ENCODE data around the gene OXNAD1. TPM values are rescaled to one million over a fixed set of nuclear protein-coding genes. Genes with fewer than 3 reads are reported as not detected.

The OXNAD1 gene
- total and polyA plus RNA-seq, 2 experiments from 2014 or later: 9.8 to 10.8 TPM

DNA sequence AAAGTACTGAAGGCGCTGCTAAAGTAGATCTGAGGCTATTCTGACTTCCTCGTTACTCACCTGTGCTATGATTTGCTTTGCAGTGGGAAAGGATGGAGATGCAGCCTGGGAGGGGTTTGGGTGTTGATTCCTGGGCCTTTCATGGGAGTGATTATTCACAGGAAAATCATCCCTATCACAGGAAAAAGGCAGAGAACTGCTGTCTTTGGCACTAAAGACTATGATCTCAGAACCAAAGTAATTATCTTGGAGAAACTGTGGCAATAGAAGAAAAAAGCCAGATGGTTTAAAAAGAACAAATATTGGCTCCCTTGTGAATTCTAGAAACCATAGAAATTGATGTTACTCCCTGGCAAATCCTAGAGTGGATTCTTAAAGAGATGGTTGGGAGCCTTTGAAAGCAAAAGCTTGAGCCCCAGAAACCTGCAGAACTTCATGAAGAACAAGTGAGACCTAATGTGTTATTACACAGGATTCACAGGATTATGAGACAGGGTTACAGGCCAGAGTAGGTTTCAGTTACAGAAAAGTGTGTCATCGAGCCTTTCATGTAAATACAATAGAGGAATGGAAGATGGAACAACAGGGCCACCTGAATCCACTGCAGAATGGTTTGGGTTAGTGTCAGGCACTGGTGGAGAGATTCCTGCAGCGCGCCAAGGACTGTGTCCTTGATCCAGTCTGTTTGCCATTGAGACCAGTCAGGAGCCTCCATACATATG, 85.7 kb downstream of the OXNAD1 start:
- H3K4me2 ChIP-seq (ENCODE audit: unreplicated experiment): peak overlapping the region; percentile 61
- 0 out of 2 replicates have a peak overlapping the region, but pooled peaks have one; percentile 6 for H3K9ac ChIP-seq
- no peak overlapping the region for H2AFZ ChIP-seq
- H4K20me1 ChIP-seq (ENCODE audit: insufficient read depth): no peaks in the 10 kb centered on the region
- H3K27ac ChIP-seq: peak overlapping the region; percentile 55
- TF ChIP-seq EZH2phosphoT487 (IDR thresholded peaks at IDR 0.05; ENCODE audit: insufficient read depth, low read depth) (no peak), EZH2 (IDR thresholded peaks at IDR 0.05; ENCODE audit: insufficient read depth, poor library complexity, severe bottlenecking) (no peak)
- 51 to 52% methylated on average over 5 of the region's 5 CpGs for WGBS, 2 experiments (ENCODE audit: low coverage in 1 of 2, low lambda C conversion rate in 2 of 2, missing lambda C conversion rate in 2 of 2)
- no peak overlapping the region for H3K4me3 ChIP-seq
- H3K9me3 ChIP-seq (ENCODE audit: low read depth): no peaks in the 10 kb centered on the region
- no peaks in the 10 kb centered on the region for H3K27me3 ChIP-seq (replicated peaks; ENCODE audit: insufficient read depth)
- peaks cover 34% of the 10 kb centered on the region for H3F3A ChIP-seq (ENCODE audit: insufficient read depth)
- no peaks in the 10 kb centered on the region for H3K79me2 ChIP-seq (ENCODE audit: insufficient read depth)
- peaks cover 29% of the 10 kb centered on the region for H3K4me1 ChIP-seq (ENCODE audit: insufficient read depth)
- H3K9me2 ChIP-seq (ENCODE audit: insufficient read depth): no peaks in the 10 kb centered on the region
- in situ Hi-C loops (cut with MboI): no loop called here
- no peaks in the 10 kb centered on the region for H3K36me3 ChIP-seq (ENCODE audit: low read depth)
- DNase-seq: peak; percentile 74

DNA sequence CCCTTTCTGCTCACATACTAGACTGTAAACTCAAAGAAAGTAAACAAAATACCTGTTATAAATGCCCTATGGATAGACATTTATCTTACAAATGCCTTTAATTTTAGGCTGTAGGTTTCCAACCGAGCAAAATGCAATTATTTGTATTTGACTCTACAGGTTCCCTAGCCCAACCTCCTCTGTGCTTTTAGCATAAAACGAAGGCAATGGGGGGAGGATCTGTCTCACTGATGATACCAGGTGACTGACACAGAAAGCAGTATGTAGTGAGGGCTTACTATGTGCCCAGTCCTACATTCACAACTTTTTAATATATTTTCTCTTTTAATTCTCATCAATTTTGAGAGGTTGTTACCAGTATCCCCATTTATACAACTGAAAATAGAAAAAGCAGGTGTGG, 87.4 kb downstream of the OXNAD1 start:
- H4K20me1 ChIP-seq (ENCODE audit: insufficient read depth): no peaks in the 10 kb centered on the region
- TF ChIP-seq EZH2 (IDR thresholded peaks at IDR 0.05; ENCODE audit: insufficient read depth, poor library complexity, severe bottlenecking) (no peak), EZH2phosphoT487 (IDR thresholded peaks at IDR 0.05; ENCODE audit: insufficient read depth, low read depth) (no peak)
- H3K4me2 ChIP-seq (ENCODE audit: unreplicated experiment): no peak overlapping the region
- H3K79me2 ChIP-seq (ENCODE audit: insufficient read depth): no peaks in the 10 kb centered on the region
- H3K9me3 ChIP-seq (ENCODE audit: low read depth): no peaks in the 10 kb centered on the region
- no peak for DNase-seq
- in situ Hi-C loops (cut with MboI): no loop called here
- no peaks in the 10 kb centered on the region for H3K27me3 ChIP-seq (replicated peaks; ENCODE audit: insufficient read depth)
- H3K9me2 ChIP-seq (ENCODE audit: insufficient read depth): no peaks in the 10 kb centered on the region
- H3F3A ChIP-seq (ENCODE audit: insufficient read depth): peaks cover 34% of the 10 kb centered on the region
- H3K27ac ChIP-seq: no peak overlapping the region
- H3K36me3 ChIP-seq (ENCODE audit: low read depth): no peaks in the 10 kb centered on the region; the same call in 1 of the 2 replicates
- no peak overlapping the region for H2AFZ ChIP-seq
- 95 to 97% methylated on average over 2 of the region's 2 CpGs for WGBS, 2 experiments (ENCODE audit: low coverage in 1 of 2, low lambda C conversion rate in 2 of 2, missing lambda C conversion rate in 2 of 2)
- no peak overlapping the region for H3K9ac ChIP-seq
- H3K4me1 ChIP-seq (ENCODE audit: insufficient read depth): peaks cover 29% of the 10 kb centered on the region
- no peak overlapping the region for H3K4me3 ChIP-seq

DNA sequence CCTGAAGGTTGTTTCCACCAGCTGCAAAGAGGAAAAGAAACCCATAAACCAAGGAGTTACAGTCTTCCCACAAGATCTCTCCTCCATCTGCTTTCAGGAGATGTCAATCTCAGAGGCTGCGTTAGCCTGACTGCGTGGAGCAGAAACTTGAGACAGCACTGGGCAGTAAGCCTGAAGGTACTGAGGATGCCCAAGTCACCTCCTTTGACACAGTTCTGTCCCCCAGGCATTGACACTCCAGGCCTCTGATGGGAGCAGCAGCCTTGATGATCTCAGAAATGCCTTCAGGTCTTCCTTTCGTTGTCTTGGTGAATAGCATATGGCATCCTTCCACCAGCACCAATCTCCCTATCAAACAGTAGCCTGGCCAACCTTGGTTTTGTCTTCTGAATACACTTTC, 89.3 kb downstream of the OXNAD1 start:
- no peak overlapping the region for H3K4me3 ChIP-seq
- no peaks in the 10 kb centered on the region for H3K9me2 ChIP-seq (ENCODE audit: insufficient read depth)
- WGBS, 2 experiments (ENCODE audit: low coverage in 1 of 2, low lambda C conversion rate in 2 of 2, missing lambda C conversion rate in 2 of 2): 91 to 93% methylated on average over 3 of the region's 3 CpGs
- H3F3A ChIP-seq (ENCODE audit: insufficient read depth): peaks cover 30% of the 10 kb centered on the region
- H2AFZ ChIP-seq: no peak overlapping the region
- H3K27me3 ChIP-seq (replicated peaks; ENCODE audit: insufficient read depth): no peaks in the 10 kb centered on the region
- H3K27ac ChIP-seq: no peak overlapping the region
- no peaks in the 10 kb centered on the region for H4K20me1 ChIP-seq (ENCODE audit: insufficient read depth)
- H3K79me2 ChIP-seq (ENCODE audit: insufficient read depth): no peaks in the 10 kb centered on the region
- H3K36me3 ChIP-seq (ENCODE audit: low read depth): no peaks in the 10 kb centered on the region; the same call in 1 of the 2 replicates
- no peaks in the 10 kb centered on the region for H3K9me3 ChIP-seq (ENCODE audit: low read depth)
- DNase-seq: no peak
- in situ Hi-C loops (cut with MboI): no loop called here
- no peak overlapping the region for H3K4me2 ChIP-seq (ENCODE audit: unreplicated experiment)
- TF ChIP-seq EZH2 (IDR thresholded peaks at IDR 0.05; ENCODE audit: insufficient read depth, poor library complexity, severe bottlenecking) (no peak), EZH2phosphoT487 (IDR thresholded peaks at IDR 0.05; ENCODE audit: insufficient read depth, low read depth) (no peak)
- no peak overlapping the region for H3K9ac ChIP-seq
- peaks cover 29% of the 10 kb centered on the region for H3K4me1 ChIP-seq (ENCODE audit: insufficient read depth)

Other genes with a start within 250 kb of the OXNAD1 start
- gene GALNT15, start 90.5 kb upstream of the OXNAD1 start, total RNA-seq (2014; rRNA removed; shearing (Covaris generic)): 11.7 and 12.9 TPM in 2 replicates
- 9.9 and 10.7 TPM in 2 replicates for gene GALNT15, start 90.5 kb upstream of the OXNAD1 start, polyA plus RNA-seq (2016; fragmentation: Nextera tagmentation; extraction: Ambion mirVana)
- 27.1 and 27.3 TPM in 2 replicates for gene DPH3, start 269 bp upstream of the OXNAD1 start, total RNA-seq (2014; rRNA removed; shearing (Covaris generic))
- 46.1 and 51.3 TPM in 2 replicates for gene DPH3, start 269 bp upstream of the OXNAD1 start, polyA plus RNA-seq (2016; fragmentation: Nextera tagmentation; extraction: Ambion mirVana)
- gene RFTN1, start 248.5 kb downstream of the OXNAD1 start, total RNA-seq (2014; rRNA removed; shearing (Covaris generic)): 62.3 and 77.7 TPM in 2 replicates
- gene RFTN1, start 248.5 kb downstream of the OXNAD1 start, polyA plus RNA-seq (2016; fragmentation: Nextera tagmentation; extraction: Ambion mirVana): 42.9 and 43.1 TPM in 2 replicates

Data from GM23248 (cell line).